ENCODE results near the gene ADD3.

Gene ADD3

DNA sequence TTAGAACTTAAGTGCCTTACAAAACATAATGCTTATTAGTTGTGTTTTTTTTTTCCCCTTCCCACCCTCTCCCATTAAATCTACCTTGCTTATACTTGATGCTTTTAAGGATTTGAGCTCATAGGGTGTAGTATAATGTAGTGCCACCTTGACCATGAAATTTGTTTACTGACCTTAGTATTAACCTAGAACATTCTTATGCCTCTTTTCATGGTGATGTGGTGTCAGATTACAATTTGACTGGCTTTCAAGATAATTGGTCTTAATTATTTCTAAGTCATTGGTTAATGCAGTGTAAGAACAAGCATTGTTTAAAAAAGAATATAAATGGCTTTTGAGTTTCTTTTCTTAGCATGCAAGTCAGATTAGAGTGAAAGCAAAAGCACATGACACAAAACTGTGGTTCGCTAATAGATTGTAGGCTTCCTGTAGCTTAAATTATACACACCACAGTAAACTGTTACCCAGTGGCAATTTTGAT is 61.8 kb downstream of the ADD3 start:
- DNase-seq: no peak

GRCh38 chr10:110073896-110074295 is 66.1 kb downstream of the ADD3 start:
- DNase-seq: no peak

GRCh38 chr10:110074298-110074697 is 66.5 kb downstream of the ADD3 start:
- DNase-seq: no peak

DNA sequence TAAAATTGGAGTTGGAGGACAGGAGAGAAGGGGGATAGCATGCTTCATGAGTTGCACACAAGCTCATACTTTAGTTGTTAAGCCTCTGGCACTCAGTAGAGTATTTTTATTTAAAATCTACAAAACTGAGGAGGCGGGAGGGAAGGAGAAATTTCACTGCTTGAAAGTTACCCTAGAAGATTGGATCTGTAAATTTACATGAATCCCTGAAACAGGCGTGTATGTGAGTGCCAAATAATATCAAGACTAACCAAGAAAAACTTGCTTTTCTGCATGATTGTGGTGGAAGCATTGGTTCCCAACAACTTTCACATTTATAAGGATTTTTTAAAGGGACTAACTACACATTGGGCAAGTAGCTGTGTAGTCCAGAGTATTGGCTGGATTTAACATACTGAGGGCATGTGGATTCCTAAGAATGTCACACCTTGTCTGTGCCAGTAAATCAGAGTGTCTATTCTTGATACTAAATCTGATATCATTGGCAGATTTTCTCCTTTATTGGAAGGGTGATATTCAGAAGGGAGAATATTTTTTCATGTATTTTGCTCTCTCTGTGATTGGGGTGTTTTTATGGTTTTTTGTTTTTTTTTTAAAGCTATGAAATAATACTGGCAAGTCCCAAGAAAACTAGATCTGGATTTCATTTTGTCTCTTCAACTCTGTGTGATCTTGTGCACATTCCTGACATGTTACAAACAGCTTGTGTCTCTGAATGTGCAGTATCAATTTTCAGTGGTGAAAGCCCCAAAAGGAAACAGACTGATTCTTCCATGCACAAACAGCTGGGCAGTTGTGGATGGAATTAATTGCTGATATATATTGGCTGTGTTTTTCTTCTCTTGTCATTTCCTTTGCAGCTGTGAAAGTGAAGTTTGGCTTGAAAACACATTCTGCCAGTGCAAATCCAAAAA is 67.2 kb downstream of the ADD3 start:
- no peak for DNase-seq

DNA sequence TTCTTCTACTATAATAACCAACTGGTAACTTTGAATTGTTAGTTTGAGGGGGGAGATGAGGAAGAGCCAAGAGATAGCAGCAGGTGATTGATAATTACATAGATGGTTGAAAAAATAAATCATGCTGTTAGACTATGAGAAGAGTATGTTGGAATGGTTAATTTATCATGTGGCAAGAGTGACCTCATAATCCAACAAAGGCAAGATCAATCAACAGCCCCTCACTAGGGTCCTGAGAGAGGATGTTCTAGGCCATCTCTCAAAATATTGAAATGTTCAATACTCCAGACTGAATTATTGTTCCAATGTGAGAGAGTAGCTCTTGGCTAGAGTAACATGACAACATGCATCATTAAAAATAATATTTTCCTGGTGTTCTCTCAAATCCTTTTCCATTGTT is 67.9 kb downstream of the ADD3 start:
- no peak for DNase-seq

DNA sequence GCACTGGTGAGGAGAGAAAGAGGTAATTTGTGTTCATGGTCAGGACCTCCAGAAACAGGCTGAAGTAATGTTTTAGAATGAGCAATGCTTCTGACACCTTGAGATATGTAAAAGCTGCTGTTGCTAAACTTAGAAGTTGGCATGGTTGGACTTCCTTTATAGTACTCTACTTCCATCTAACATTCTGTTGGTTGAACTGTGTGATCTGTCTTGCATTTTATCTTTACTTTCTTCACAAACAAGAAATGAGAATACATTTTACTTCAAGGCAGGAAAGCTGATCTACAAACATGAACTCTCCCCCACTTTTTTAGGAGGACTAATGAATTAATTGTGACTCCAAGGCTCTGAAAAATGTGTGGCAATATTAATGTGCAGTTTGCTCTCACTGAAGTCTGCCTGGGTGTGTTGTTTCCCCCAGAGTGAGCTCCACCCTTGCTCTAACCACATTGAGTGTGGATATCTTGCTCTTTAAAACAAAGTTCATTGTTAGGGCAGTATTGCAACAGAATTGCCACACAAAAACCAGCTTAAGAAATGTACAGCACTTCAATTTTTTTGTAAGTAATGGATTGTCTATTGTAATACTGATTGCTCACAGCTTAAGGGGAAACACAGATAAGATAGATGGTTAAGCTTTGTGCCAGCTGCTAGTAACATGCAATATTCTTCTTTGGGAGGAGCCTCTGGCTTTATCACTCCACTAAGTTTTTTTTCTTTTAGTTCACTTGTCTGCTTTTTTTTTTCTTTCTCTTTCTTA is 69.0 kb downstream of the ADD3 start:
- DNase-seq: no peak

- no peak for DNase-seq
These were observed 69.8 kb downstream of the ADD3 start for GRCh38 chr10:110077436-110078130.

- no peak for DNase-seq
These were observed 70.5 kb downstream of the ADD3 start for GRCh38 chr10:110078317-110078716.

DNA sequence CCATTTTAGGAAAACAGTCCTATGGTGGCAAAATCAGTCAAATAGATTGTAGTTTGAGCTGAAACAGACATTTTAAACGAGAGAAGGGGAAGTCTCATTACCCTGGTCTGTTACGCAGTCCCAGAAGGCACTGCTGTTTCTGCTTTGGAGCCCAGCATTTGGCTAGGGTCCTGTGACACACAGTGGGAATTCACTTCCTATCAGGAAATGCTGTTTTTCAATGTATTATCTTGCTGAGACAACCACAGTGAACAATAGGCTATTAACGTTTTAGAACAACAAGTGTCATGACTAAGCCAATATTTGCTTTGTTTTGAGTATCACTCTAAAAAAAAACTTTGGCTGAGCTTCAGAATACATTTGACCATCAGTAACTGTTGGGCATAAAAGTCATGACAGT is 74.1 kb downstream of the ADD3 start:
- no peak for DNase-seq

DNA sequence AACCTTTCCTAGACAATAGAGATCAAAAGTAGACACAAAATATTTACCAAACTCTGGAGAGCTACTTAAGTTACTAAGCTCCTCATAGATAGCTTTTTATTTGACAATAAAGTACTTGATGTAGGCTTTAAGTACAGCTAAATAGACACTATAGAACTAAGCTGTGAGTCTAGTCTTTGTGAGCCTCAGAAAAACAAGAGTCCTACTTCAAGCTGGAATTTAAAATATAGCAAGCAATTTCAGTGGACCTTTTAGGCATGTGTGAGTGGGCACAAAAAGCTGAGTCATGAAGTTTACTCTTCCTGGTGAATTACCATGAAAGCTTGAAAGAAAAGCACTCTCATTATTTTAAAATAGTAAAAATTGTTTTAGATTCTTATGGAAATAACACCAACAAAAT is 76.1 kb downstream of the ADD3 start:
- DNase-seq: no peak

DNA sequence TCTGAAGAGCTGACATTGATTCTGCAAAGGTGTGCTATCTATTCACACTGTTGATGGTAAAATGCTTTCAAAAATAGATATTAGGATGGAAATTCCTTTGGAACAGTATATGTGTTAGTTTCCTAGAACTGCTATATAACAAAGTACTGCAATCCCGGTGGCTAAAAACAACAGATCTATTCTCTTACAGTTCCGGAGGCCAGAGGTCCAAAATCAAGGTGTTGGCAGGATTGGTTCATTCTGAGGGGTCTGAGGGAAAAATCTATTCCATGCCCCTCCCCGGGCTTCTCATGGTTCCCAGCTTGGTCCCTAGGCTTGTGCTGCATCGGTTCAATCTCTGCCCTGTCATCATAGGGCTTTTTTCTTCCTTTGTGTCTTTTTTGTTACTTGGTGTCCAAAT is 79.9 kb downstream of the ADD3 start:
- no peak for DNase-seq

- no peak for DNase-seq
These were observed 80.8 kb downstream of the ADD3 start for GRCh38 chr10:110088367-110089104.

DNA sequence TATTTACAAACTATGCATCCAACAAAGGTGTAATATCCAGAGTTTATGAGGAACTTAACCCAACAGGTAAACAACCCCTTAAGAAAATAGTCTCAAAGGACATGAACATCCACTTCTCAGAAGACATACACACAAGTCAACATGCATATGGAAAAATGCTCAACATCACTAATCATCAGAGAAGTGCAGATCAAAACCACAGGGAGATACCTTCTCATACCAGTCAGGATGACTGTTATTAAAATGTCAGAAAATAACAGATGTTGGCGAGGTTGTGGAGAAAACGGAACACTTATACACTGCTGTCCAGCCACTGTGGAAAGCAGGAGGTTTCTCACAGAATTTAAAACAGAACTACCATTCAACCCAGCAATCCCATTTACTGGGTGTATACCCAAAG is 84.0 kb downstream of the ADD3 start:
- no peak for DNase-seq

- no peak for DNase-seq
These were observed 85.9 kb downstream of the ADD3 start for GRCh38 chr10:110093722-110094121.

GRCh38 chr10:110094786-110095185 is 87.0 kb downstream of the ADD3 start:
- no peak for DNase-seq

GRCh38 chr10:110101464-110102144 is 93.8 kb downstream of the ADD3 start:
- DNase-seq: no peak

DNA sequence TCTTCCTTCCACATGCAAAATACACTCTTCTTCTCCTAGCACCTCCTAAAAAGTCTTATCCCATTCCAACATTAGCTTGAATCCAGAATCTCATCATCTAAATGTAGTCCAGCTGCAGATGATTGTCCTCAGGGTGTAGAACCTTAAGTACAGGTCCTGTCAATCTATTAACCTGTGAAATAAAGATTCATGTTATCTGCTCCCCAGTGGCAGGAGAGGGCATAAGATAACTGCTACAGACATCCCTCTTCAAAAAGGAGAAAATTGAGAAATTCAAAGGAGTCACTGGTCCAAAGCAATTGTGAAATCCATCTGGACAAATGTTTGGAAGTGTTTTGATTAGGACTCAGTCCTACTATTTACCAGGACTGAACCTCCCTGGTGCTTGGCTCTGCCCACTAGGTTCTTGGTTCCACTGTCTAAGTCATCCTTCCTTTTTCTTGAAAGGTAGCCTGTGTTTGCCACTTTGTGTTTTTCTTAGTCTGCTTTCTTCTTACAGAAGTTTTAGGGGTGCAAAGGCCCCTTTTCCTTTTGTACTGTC is 96.2 kb downstream of the ADD3 start:
- DNase-seq: no peak

- DNase-seq: no peak
These were observed 98.1 kb downstream of the ADD3 start for GRCh38 chr10:110105873-110106272.

DNA sequence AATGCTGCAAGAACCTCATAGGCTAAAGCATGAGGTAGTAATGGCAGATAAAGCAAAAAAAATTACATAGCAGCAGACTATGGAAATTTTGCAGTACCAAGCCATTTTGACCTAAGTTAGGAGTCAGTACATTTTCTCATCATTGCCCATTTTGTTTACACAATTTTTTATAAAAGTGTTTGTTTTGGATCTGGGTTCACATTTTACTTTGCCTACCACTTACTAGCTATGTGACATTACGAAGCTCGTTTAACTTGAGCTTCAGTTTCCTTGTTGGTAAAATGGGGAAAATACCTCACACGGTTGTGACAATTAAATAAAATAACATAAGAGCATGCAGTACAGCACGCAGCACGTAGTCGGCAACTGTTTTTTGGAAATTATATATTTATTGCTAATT is 99.6 kb downstream of the ADD3 start:
- DNase-seq: no peak

DNA sequence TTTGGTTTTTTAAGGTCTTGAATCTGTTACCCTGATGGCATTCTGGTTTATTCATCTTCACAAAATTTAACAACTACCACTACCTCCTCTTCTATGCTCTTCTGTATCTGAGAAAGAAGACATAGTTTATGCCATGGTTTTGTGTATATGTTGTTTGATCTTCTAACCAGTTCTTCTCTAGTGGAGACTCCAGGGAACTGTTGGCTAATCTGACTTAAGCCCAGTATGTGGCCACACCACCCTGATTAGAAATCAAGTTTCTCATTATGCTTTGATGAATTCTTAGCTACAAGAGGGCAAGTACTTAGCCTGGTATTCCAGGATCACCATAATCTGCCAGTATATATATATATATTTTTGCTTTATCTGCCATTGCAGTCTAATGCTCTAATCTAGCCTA is 100.1 kb downstream of the ADD3 start:
- no peak for DNase-seq

- DNase-seq: no peak
These were observed 101.7 kb downstream of the ADD3 start for GRCh38 chr10:110109511-110109910.

DNA sequence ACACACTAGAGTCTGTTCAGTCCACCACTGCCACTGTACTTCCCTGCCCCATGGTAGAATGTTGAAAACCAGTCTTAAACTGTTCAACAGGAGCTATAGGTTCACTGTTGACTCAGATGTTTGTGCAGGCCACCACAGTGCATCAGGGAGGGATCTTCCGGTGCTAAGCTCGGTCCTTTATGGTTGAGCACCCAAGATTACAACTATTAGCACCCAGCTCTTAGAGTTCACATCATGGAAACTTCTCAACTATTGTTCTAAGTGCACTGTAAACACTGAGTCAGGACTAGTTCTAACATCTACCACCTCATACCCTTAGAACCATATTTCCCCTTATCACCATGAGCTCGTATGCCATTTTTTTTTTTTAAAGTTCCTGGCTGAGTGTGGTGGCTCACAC is 102.6 kb downstream of the ADD3 start:
- DNase-seq: no peak

All from stimulated activated CD4-positive, alpha-beta T cell treated with anti-CD3 and anti-CD28 coated beads, Interleukin-15, amount 100 ng/mL, for 24 hours (primary cell).